OCI-LY3 (cell line): ENCODE data around the gene SGO2.

ENCODE experiments used
- EZH2phosphoT487 ChIP-seq: fragments of 200-600 bp; shearing (Covaris generic); IDR thresholded peaks from 2 replicates; pipeline ENCODE4 v1.6.1; 2018; ENCODE audit warnings: antibody characterized with exemption, mixed run types, low read depth
- TF ChIP-seq, protein P1 (sequence below): fragments of 200-600, 300-600 bp; sonication (generic); IDR thresholded peaks from 2 replicates; pipeline ENCODE4 v1.5.1; 2014; ENCODE audit warnings: antibody characterized with exemption, low read length, low read depth

DNA sequence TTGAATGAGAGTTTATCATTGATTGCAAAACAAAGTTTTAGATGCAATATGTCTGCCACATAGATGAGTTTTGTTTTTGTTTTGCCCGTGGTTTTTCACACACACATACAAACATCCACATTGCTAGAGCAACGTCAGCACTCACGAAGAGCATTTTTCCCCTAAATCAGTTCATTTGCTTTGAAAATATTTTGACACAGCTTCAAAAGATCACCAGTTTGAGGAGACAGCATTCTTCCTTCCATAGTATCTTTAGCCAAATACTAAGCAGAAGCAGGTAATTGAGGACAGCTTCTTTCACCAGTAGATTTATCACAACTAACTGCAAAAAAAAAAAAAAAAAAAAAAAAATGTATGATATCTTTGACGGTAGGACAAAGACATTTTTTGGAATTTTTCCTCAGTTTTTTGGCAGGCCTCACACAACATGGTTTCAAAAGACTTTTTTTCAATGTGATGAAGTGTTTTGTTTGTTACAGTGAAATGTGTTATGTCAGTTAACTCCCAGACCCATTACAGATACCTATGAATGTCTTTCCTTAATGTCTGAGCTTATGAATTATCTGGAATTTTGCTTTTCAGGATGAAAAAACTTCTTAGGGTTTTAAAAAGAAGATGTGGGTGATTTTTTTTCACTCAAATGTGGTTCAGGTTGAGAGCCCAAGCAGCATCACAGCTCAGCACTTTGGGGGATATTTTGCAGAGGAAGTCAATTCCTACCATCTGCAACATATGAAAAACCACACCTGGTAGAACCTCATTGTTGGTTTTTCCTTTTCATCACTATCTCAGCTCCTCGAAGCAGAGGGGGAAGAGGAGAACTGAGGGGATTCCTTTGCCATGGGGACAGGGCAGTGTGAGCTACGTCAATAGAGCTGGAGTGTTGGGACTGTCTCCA is 91.4 kb downstream of the SGO2 start:
- TF ChIP-seq, protein P1, sequence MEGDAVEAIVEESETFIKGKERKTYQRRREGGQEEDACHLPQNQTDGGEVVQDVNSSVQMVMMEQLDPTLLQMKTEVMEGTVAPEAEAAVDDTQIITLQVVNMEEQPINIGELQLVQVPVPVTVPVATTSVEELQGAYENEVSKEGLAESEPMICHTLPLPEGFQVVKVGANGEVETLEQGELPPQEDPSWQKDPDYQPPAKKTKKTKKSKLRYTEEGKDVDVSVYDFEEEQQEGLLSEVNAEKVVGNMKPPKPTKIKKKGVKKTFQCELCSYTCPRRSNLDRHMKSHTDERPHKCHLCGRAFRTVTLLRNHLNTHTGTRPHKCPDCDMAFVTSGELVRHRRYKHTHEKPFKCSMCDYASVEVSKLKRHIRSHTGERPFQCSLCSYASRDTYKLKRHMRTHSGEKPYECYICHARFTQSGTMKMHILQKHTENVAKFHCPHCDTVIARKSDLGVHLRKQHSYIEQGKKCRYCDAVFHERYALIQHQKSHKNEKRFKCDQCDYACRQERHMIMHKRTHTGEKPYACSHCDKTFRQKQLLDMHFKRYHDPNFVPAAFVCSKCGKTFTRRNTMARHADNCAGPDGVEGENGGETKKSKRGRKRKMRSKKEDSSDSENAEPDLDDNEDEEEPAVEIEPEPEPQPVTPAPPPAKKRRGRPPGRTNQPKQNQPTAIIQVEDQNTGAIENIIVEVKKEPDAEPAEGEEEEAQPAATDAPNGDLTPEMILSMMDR, result no peak
- TF ChIP-seq EZH2phosphoT487, result no peak
